ENCODE measurements around the gene PHACTR2. TPM values are rescaled to one million over a fixed set of nuclear protein-coding genes. Genes with fewer than 3 reads are reported as not detected.
"Not testable (repeated sequence)": the region's sequence is repeated elsewhere in the genome, so short reads cannot be mapped to it uniquely, and the experiment has no call there.

PHACTR2 gene
- total and polyA plus RNA-seq, 4 experiments from 2014 or later, result 13.1 to 61.3 (median 45.4) TPM

- no peaks in the 10 kb centered on the region for H3K4me1 Mint-ChIP-seq
- H3K27ac ChIP-seq (ENCODE audit: low read depth, low read length), result no peak overlapping the region
- no peaks in the 10 kb centered on the region for H3K9me3 ChIP-seq (ENCODE audit: control insufficient read depth in 1 of 2, low read length in 2 of 2)
- DNase-seq, result no peak
- H3K4me1 ChIP-seq (ENCODE audit: insufficient read depth, low read length), result no peaks in the 10 kb centered on the region
- ChIA-PET POLR2A (ENCODE audit: partially characterized antibody) (no interaction called here), CTCF (ENCODE audit: partially characterized antibody) (no interaction called here)
- H3K27me3 ChIP-seq (ENCODE audit: insufficient read depth, low read length), result no peaks in the 10 kb centered on the region
- H3K4me3 Mint-ChIP-seq, result no peak overlapping the region
- intact Hi-C loops (cut with micrococcal nuclease), result no loop called here
- H3K4me3 ChIP-seq (ENCODE audit: low read length in 2 of 2), result no peak overlapping the region
- H3K9me3 Mint-ChIP-seq, result peaks cover 0 to 2% (median 0%) of the 10 kb centered on the region in 8 donors
- no peaks in the 10 kb centered on the region for H3K27me3 Mint-ChIP-seq
- H3K36me3 Mint-ChIP-seq, result peaks cover 56 to 70% of the 10 kb centered on the region in 2 donors
- H3K36me3 ChIP-seq (ENCODE audit: insufficient read depth, low read length), result peaks cover 30% of the 10 kb centered on the region
- H3K27ac Mint-ChIP-seq, result no peak overlapping the region
Observed at GRCh38 chr6:143774347-143774746, 96.6 kb downstream of the PHACTR2 start.

GRCh38 chr6:143775336-143775735 is 97.6 kb downstream of the PHACTR2 start:
- H3K27me3 Mint-ChIP-seq, result no peaks in the 10 kb centered on the region
- peaks cover 52 to 71% of the 10 kb centered on the region in 2 donors for H3K36me3 Mint-ChIP-seq
- no peaks in the 10 kb centered on the region for H3K27me3 ChIP-seq (ENCODE audit: insufficient read depth, low read length)
- ChIA-PET CTCF (ENCODE audit: partially characterized antibody) (no interaction called here), POLR2A (ENCODE audit: partially characterized antibody) (no interaction called here)
- H3K4me1 Mint-ChIP-seq, result no peaks in the 10 kb centered on the region
- H3K27ac Mint-ChIP-seq, result no peak overlapping the region
- H3K4me3 ChIP-seq (ENCODE audit: low read length in 2 of 2), result no peak overlapping the region
- H3K9me3 Mint-ChIP-seq, result peaks cover 0 to 2% (median 0%) of the 10 kb centered on the region in 8 donors
- H3K9me3 ChIP-seq (ENCODE audit: control insufficient read depth in 1 of 2, low read length in 2 of 2), result no peaks in the 10 kb centered on the region
- no peak for DNase-seq
- H3K4me3 Mint-ChIP-seq, result no peak overlapping the region
- no peak overlapping the region for H3K27ac ChIP-seq (ENCODE audit: low read depth, low read length)
- H3K4me1 ChIP-seq (ENCODE audit: insufficient read depth, low read length), result no peaks in the 10 kb centered on the region
- intact Hi-C loops (cut with micrococcal nuclease), result no loop called here
- H3K36me3 ChIP-seq (ENCODE audit: insufficient read depth, low read length), result peaks cover 33% of the 10 kb centered on the region

DNA sequence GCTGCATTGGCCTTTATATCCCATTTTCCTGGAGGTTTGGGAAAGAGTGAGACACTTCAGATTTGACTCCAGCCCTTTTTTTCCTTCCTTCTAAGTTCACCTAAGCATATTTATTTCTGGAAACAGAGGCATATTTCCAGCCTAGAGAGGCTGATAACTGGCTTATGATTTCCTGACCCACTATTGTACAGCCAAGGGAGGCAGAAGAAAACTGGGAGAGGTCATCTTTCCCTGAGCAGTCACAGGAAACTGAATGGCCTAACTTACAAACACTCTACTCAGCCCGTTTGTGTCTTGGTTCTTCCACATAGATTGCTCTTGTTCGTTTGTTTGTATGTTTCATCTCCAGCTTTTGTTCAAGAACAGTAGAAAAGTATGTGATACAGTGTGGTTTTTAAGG is 101.2 kb downstream of the PHACTR2 start:
- H3K4me3 ChIP-seq (ENCODE audit: low read length in 2 of 2), result no peak overlapping the region
- H3K9me3 Mint-ChIP-seq, result peaks cover 0 to 5% (median 0%) of the 10 kb centered on the region in 8 donors
- no peaks in the 10 kb centered on the region for H3K27me3 ChIP-seq (ENCODE audit: insufficient read depth, low read length)
- intact Hi-C loops (cut with micrococcal nuclease), result no loop called here
- ChIA-PET POLR2A (ENCODE audit: partially characterized antibody) (no interaction called here), CTCF (ENCODE audit: partially characterized antibody) (no interaction called here)
- no peaks in the 10 kb centered on the region for H3K4me1 Mint-ChIP-seq
- no peak overlapping the region for H3K4me3 Mint-ChIP-seq
- peaks cover 60 to 71% of the 10 kb centered on the region in 2 donors for H3K36me3 Mint-ChIP-seq
- no peak for DNase-seq
- peaks cover 48% of the 10 kb centered on the region for H3K36me3 ChIP-seq (ENCODE audit: insufficient read depth, low read length)
- no peaks in the 10 kb centered on the region for H3K27me3 Mint-ChIP-seq
- no peak overlapping the region for H3K27ac Mint-ChIP-seq
- no peaks in the 10 kb centered on the region for H3K4me1 ChIP-seq (ENCODE audit: insufficient read depth, low read length)
- no peaks in the 10 kb centered on the region for H3K9me3 ChIP-seq (ENCODE audit: control insufficient read depth in 1 of 2, low read length in 2 of 2)
- no peak overlapping the region for H3K27ac ChIP-seq (ENCODE audit: low read depth, low read length)

DNA sequence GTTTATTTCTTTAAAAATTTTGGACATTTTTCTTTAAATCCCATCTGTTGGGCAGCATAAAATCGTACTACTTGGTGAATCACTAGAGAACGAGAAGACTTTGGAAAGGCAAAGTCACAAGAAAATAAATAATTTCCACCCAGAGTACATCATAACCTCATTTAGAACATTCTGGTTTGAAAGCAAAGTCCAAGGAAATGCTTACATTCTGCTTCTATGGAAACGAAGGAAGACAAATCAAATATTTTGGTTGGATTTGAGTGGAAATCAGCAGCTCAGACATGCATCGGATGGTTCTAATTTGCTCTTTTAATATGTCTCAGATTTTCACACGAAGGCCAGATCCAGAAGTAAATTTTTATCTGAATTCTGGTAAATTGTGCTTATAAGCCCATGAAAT is 104.7 kb downstream of the PHACTR2 start:
- Mint-ChIP-seq H3K4me1 (no peaks in the 10 kb centered on the region), H3K27ac (no peak overlapping the region), H3K9me3 (peaks cover 0 to 32% (median 23%) of the 10 kb centered on the region in 8 donors), H3K36me3 (peaks cover 65 to 77% of the 10 kb centered on the region in 2 donors), H3K27me3 (no peaks in the 10 kb centered on the region), H3K4me3 (no peak overlapping the region)
- DNase-seq, result no peak
- no peaks in the 10 kb centered on the region for H3K9me3 ChIP-seq (ENCODE audit: control insufficient read depth in 1 of 2, low read length in 2 of 2)
- no peak overlapping the region for H3K27ac ChIP-seq (ENCODE audit: low read depth, low read length)
- H3K4me3 ChIP-seq (ENCODE audit: low read length in 2 of 2), result no peak overlapping the region
- ChIA-PET POLR2A (ENCODE audit: partially characterized antibody) (no interaction called here), CTCF (ENCODE audit: partially characterized antibody) (no interaction called here)
- peaks cover 27% of the 10 kb centered on the region for H3K36me3 ChIP-seq (ENCODE audit: insufficient read depth, low read length)
- no peaks in the 10 kb centered on the region for H3K4me1 ChIP-seq (ENCODE audit: insufficient read depth, low read length)
- no peaks in the 10 kb centered on the region for H3K27me3 ChIP-seq (ENCODE audit: insufficient read depth, low read length)
- intact Hi-C loops (cut with micrococcal nuclease), result no loop called here

- Histone ChIP-seq H3K27me3 (ENCODE audit: insufficient read depth, low read length) (no peaks in the 10 kb centered on the region), H3K9me3 (ENCODE audit: control insufficient read depth in 1 of 2, low read length in 2 of 2) (no peaks in the 10 kb centered on the region), H3K27ac (ENCODE audit: low read depth, low read length) (no peak overlapping the region), H3K4me1 (ENCODE audit: insufficient read depth, low read length) (no peaks in the 10 kb centered on the region), H3K4me3 (ENCODE audit: low read length in 2 of 2) (no peak overlapping the region), H3K36me3 (ENCODE audit: insufficient read depth, low read length) (peaks cover 27% of the 10 kb centered on the region)
- Mint-ChIP-seq H3K27ac (no peak overlapping the region), H3K27me3 (no peaks in the 10 kb centered on the region), H3K36me3 (peaks cover 71 to 77% of the 10 kb centered on the region in 2 donors), H3K9me3 (peaks cover 0 to 32% (median 23%) of the 10 kb centered on the region in 8 donors), H3K4me3 (no peak overlapping the region), H3K4me1 (no peaks in the 10 kb centered on the region)
- ChIA-PET POLR2A (ENCODE audit: partially characterized antibody) (no interaction called here), CTCF (ENCODE audit: partially characterized antibody) (no interaction called here)
- intact Hi-C loops (cut with micrococcal nuclease), result no loop called here
- no peak for DNase-seq
Observed at GRCh38 chr6:143783077-143783476, 105.3 kb downstream of the PHACTR2 start.

- ChIA-PET POLR2A (ENCODE audit: partially characterized antibody) (no interaction called here), CTCF (ENCODE audit: partially characterized antibody) (no interaction called here)
- peaks cover 24% of the 10 kb centered on the region for H3K36me3 ChIP-seq (ENCODE audit: insufficient read depth, low read length)
- Mint-ChIP-seq H3K36me3 (peaks cover 72 to 77% of the 10 kb centered on the region in 2 donors), H3K4me1 (no peaks in the 10 kb centered on the region), H3K4me3 (no peak overlapping the region), H3K9me3 (peaks cover 0 to 32% (median 23%) of the 10 kb centered on the region in 8 donors), H3K27ac (no peak overlapping the region), H3K27me3 (no peaks in the 10 kb centered on the region)
- no peaks in the 10 kb centered on the region for H3K4me1 ChIP-seq (ENCODE audit: insufficient read depth, low read length)
- no peak overlapping the region for H3K4me3 ChIP-seq (ENCODE audit: low read length in 2 of 2)
- intact Hi-C loops (cut with micrococcal nuclease), result no loop called here
- H3K27me3 ChIP-seq (ENCODE audit: insufficient read depth, low read length), result no peaks in the 10 kb centered on the region
- no peak overlapping the region for H3K27ac ChIP-seq (ENCODE audit: low read depth, low read length)
- DNase-seq, result no peak
- H3K9me3 ChIP-seq (ENCODE audit: control insufficient read depth in 1 of 2, low read length in 2 of 2), result no peaks in the 10 kb centered on the region
Observed at GRCh38 chr6:143784316-143784715, 106.6 kb downstream of the PHACTR2 start.

GRCh38 chr6:143786371-143786770 is 108.6 kb downstream of the PHACTR2 start:
- H3K27me3 ChIP-seq (ENCODE audit: insufficient read depth, low read length); H3K4me1 Mint-ChIP-seq; POLR2A ChIA-PET (ENCODE audit: partially characterized antibody); H3K4me3 ChIP-seq (ENCODE audit: low read length in 2 of 2); H3K9me3 ChIP-seq (ENCODE audit: control insufficient read depth in 1 of 2, low read length in 2 of 2); H3K4me1 ChIP-seq (ENCODE audit: insufficient read depth, low read length); H3K27me3 Mint-ChIP-seq; DNase-seq; H3K27ac Mint-ChIP-seq; intact Hi-C loops (cut with micrococcal nuclease); CTCF ChIA-PET (ENCODE audit: partially characterized antibody); H3K27ac ChIP-seq (ENCODE audit: low read depth, low read length): not testable (repeated sequence)
- H3K9me3 Mint-ChIP-seq, result peaks cover 2 to 37% (median 23%) of the 10 kb centered on the region in 8 donors
- H3K4me3 Mint-ChIP-seq, result peak overlapping the region in 1 of 8 donors; percentile 20
- peaks cover 81 to 84% of the 10 kb centered on the region in 2 donors for H3K36me3 Mint-ChIP-seq
- H3K36me3 ChIP-seq (ENCODE audit: insufficient read depth, low read length), result peaks cover 16% of the 10 kb centered on the region

All from CD4-positive, alpha-beta memory T cell (primary cell).